GM19043 (cell line): Measurements from ENCODE around the gene PRR5L.

Experiments
- ATAC-seq: cut with Tn5 transposase; IDR thresholded peaks from one replicate; pipeline ENCODE4 v1.9.1; 2021; ENCODE audit warnings: low read depth; ENCODE audit not compliant: unreplicated experiment

PRR5L gene, protein sequence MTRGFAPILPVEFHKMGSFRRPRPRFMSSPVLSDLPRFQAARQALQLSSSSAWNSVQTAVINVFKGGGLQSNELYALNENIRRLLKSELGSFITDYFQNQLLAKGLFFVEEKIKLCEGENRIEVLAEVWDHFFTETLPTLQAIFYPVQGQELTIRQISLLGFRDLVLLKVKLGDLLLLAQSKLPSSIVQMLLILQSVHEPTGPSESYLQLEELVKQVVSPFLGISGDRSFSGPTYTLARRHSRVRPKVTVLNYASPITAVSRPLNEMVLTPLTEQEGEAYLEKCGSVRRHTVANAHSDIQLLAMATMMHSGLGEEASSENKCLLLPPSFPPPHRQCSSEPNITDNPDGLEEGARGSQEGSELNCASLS

DNA sequence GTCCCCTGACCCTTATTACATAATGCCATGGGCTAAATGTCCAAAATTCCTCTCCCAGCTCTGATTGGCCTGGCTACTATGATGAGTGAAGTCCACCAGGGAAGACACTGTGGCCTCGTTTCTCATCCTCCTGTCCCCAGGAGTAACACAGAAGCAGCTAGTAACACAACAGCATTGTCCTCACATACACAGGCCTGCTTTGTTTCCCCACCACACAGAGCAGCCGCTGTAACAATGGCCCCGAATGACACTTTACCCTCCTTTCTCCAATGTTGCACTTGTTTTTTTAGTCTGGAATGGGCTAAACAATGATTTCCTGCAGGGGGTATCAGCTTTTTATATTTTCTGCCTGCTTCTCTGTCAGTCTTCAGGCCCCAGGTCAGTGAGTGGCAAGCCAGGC is at the start of gene PRR5L:
PRR5L (plus strand) TSS at position 363 of the 400 bp plus-strand sequence. CDS start 104,834 bp downstream, outside the sequence.
- ATAC-seq = no peak

- ATAC-seq = no peak
These were observed 48.6 kb upstream of the PRR5L start for GRCh38 chr11:36247493-36247892.

DNA sequence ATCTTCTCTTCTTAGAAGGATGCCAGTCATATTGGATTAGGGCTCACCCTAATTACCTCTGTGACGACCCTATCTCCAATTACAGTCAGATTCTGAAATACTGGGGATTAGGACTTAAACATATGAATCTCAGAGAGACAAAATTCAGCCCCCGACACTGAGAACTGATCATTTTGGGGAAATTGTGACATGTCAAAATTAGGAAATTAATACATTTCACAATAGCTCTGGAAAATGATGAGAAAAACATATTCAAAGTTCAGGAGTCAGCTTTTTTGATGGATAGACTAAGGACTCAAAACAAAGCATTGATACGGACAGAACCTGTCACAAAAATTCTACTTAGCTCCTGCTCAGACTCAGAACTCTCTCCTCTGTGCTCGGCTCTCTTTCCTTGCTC is 47.7 kb upstream of the PRR5L start:
- no peak for ATAC-seq

DNA sequence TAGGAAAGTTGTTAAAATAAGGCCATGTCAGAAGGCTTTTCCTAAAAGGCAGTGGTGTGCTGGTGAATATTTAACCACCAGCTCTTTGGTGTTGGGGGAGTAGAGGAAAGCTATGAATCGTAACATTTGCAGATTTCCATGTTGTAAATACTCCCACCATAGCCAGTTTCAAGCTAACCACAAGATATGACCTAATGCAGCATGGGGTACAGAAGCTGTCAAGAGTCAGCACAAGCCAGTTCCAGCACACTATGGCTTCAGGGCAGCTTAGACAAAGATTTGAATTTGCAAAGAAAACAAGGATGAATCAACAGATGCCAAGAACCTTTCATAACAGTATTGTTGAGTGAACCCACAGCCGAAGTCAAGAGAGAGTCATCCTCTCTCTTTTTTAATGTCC is 46.8 kb upstream of the PRR5L start:
- ATAC-seq = no peak

GRCh38 chr11:36251823-36252222 is 44.3 kb upstream of the PRR5L start:
- no peak for ATAC-seq

DNA sequence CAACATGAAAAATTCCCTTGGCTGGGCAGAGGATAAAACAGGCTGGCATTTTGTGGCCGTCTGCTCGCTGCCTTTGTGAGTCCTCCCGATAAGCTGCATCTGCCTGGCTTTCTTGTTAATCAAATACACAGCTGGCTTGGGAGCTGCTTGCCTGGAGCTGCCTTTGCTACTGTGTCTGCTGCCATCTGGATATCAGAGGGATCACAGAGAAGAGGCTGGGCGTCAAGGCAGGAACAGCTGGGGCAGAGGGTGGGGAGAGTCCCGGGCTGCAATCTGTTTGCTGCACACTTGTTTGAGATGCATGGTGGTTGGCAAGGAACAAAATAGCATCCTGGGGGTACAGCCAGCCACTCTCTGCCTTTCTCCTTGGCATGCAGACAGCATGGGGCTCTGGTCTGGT is 42.9 kb upstream of the PRR5L start:
- no peak for ATAC-seq

DNA sequence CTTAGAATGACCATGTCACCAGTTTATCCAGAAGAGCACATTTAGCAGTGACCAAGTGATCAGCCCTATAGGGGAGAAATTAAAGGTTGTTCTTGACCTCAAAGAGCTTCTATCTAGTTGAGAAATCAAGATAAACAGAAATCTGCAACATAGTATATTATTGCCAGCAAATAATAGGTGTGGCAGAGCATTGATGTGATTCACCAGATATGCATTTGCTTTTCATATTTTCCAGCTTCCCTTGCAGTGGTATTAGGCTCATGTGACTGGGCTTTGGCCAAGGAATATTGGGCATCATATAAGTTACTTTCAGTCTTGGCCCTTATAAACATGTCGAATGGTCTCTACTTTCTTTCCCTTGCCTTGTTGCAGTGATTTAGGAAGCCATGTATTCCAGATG is 41.4 kb upstream of the PRR5L start:
- no peak for ATAC-seq

DNA sequence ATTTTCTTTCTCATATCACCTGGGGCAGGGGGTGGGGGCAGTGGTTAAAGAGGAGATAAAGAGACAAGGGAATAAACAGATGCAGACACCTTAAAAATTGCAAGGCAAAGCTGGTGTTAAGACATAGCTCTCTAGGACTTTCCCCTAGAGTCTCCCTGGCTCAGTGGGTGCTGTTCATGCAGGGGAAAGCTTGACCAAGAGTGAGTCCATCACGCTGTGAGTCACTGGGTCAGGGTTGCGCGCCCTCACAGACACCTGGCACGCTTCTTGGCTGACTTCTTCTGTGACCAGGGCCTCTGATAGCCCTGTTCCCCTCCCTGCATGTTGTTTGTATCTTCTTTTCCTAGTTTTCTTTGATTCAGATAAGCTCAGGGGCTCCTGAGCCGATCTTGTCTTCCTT is 38.7 kb upstream of the PRR5L start:
- ATAC-seq = no peak

DNA sequence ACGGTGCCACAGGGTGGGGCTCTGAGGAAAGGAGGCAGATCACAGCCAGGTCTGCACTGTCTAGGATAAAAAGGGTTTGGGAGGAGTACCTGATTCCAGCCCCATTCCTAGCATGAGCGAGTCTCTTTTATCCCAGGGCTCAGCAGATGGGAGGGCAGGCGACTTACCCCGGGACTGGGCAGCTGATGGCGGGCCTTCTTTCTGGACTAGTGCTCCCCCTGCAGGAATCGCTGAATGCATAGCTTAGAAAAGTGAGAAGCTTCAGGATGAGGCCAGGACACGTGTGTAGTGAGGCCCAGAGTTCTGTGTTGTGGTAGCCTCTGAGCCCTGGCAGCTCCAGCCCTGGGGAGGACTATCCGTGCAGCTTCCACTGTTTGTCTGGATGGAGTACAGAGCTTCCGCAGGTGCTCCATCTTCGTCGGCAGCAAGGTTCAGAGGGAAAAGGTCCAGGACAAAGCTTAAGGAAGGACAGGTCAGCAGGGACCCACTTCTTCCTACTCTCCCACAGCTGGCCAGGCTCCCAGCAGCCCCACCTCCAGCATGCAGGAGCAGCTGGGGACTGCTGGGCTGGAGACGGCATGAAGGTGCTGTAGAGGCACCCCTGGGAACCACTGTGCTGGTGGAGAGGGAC is 37.2 kb upstream of the PRR5L start:
- ATAC-seq = no peak

GRCh38 chr11:36261094-36261493 is 35.0 kb upstream of the PRR5L start:
- ATAC-seq = no peak

- no peak for ATAC-seq
These were observed 31.8 kb upstream of the PRR5L start for GRCh38 chr11:36264011-36264972.

- no peak for ATAC-seq
These were observed 31.1 kb upstream of the PRR5L start for GRCh38 chr11:36264973-36265344.

DNA sequence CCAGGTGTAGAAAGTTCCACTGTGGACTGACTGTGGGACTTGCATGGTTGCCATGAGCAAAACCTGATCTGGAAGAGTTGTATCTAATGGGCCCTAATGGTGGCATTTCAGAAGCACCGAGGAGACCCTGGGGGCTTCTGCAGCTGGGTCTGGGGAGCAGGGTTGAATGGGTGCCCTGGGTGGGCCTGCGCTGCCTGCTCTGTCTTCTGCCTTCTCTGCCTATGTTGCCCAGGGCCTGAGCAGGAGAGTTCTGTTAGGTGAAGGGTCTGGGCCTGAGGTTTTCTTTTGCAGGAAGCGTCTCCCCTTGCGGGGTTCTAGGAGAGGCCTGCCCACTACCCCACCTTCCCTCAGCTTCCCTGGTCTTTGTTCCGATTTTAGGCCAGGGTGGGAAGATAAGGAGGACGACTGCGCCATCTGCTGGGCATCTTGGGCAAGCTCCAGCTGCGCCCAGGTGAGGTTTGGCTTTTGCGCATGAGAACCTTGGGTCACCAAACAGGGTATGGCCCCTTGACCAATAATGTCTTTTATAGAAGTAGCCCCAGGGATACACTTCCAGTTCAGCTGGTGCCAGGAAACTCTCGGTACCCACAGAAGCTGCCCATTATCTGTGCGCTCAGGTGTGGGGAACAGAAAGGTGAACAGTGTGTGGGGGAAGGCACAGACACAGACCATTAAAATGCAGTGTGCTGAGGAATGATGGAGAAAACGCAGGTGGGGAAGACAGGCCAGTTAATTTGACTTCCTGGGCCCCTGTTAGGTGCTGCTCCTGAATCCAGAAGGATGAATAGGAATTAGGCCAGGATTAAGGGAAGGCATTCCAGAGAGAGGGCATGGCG is 30.1 kb upstream of the PRR5L start:
- no peak for ATAC-seq

DNA sequence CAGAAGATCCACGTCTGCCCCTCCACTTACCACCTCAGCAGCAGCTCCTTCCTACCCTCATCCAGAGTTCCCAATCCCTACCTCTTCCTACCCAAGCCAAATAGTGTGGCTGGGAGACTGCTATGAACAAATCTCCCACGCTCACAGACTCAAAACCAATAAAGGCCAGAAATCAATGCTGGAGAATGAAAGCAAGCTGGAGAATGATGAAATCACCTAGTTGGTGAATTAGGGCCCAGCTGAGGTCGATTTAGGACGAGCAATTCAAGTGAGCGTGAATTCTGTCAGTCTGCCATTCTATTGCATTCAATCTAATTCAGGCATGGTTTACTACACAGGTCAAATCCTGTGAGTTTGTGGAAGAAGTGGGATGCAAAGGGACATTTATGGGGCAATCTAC is 29.3 kb upstream of the PRR5L start:
- no peak for ATAC-seq

- ATAC-seq = no peak
These were observed 27.6 kb upstream of the PRR5L start for GRCh38 chr11:36268337-36268985.

- no peak for ATAC-seq
These were observed 25.4 kb upstream of the PRR5L start for GRCh38 chr11:36270701-36271100.

DNA sequence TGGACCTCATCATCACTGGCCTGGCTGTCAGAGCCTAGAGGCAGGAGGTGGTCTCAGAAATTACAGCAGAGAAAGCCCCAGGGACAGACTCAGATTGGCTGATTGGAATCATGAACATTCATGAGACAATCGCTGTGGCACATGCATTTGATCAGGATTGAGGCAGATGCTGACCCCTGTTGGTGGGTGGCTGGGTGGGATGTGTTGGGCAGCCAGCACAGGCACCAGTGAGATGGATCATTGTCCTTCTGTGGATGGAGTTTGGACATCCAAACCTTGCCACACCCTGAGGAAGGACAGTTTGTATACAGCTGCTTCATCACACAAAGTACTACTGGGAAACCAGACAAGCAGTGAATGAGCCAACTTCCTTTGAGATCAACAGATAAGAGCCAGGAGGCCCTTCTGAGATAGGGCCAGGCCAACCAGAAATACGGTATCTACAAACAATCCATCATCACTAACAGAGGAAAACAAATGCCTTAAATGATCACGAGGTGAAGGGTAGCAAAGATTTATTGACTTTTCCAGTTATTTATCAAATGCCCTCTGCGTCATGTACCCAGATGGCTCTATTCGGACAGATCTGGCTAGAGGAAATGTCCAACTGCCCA is 24.2 kb upstream of the PRR5L start:
- no peak for ATAC-seq

- no peak for ATAC-seq
These were observed 23.0 kb upstream of the PRR5L start for GRCh38 chr11:36273110-36273509.

DNA sequence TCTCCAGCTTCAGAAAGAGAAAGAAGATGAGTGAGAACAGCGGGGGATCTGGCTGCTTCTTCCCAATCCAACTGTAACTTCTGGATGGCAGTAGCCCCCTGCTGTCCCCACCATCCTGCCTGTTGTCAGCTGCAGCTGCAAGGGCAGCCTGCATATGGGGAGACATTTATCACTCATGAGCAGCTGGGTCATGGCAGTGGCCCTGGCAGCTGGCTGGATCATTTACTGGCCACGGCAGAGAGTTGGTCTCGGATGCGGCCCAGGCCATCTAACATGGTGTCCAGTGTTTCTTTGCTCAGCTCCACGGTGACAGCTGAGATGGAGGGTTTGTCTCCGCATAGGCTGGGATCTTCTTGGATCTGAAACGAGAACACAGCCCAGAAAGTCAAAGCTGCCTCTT is 21.7 kb upstream of the PRR5L start:
- no peak for ATAC-seq
